ENCODE data around the gene KRTAP24-1. TPM values are rescaled to one million over a fixed set of nuclear protein-coding genes. Genes with fewer than 3 reads are reported as not detected.

Gene KRTAP24-1, protein sequence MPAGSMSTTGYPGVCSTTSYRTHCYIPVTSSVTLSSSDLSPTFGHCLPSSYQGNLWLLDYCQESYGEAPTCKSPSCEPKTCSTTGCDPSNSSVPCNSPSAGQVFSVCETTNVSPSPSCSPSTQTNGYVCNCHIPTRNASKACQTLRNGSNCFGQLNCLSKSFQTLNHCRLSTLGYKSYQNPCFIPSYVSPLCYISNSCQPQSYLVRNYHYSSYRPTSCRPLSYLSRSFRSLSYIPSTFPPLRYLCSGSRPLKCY
- not detected in 5 replicates for total RNA-seq (2022; extraction: Qiagen RNA extraction; ENCODE audit: low read depth)

GRCh38 chr21:30282850-30283249 is at the start of gene KRTAP24-1:
TSS of gene KRTAP24-1 (minus strand) at chr21:30282950. CDS start at chr21:30282932, 18 bp downstream.

DNA sequence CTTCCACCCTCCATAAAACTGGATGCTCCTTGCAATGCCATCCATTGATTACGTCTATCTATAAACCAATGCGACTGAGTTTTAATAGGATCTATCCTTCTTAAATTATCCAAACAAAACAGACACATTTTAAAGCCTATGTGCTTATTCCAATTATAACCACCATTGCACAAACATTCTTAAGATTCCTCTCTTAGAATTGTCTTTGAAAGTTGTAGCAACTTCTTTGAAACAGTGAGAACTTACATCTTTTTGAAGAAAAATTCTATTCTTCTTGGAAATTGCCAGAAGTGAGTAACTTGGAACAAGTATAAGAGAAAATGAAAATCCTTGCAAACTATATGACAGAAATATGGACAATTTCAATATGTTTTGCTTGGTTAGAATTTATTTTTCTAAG is 37.5 kb upstream of the KRTAP24-1 start, which contains the start of gene KRTAP26-1:
Gene KRTAP26-1, minus strand, starts transcription at position 101 of the 400 bp plus-strand sequence. CDS start 280 bp downstream, outside the sequence.

GRCh38 chr21:30289215-30289614 is 6.5 kb upstream of the KRTAP24-1 start, which contains the start of gene KRTAP25-1:
TSS of gene KRTAP25-1 (minus strand) at chr21:30289514. CDS start at chr21:30289490, 24 bp downstream.

Other genes starting within 250 kb of the KRTAP24-1 start
- gene CLDN17, start 116.1 kb downstream of the KRTAP24-1 start, total RNA-seq (2022; extraction: Qiagen RNA extraction; ENCODE audit: low read depth): not detected in 5 replicates
- not detected in 5 replicates for gene CLDN8, start 66.9 kb downstream of the KRTAP24-1 start, total RNA-seq (2022; extraction: Qiagen RNA extraction; ENCODE audit: low read depth)
- not detected in 5 replicates for gene KRTAP25-1, start 6.6 kb upstream of the KRTAP24-1 start, total RNA-seq (2022; extraction: Qiagen RNA extraction; ENCODE audit: low read depth)
- gene KRTAP26-1, start 37.4 kb upstream of the KRTAP24-1 start, total RNA-seq (2022; extraction: Qiagen RNA extraction; ENCODE audit: low read depth): not detected in 5 replicates
- not detected in 5 replicates for gene KRTAP27-1, start 54.7 kb upstream of the KRTAP24-1 start, total RNA-seq (2022; extraction: Qiagen RNA extraction; ENCODE audit: low read depth)
- not detected in 5 replicates for gene KRTAP23-1, start 65.7 kb upstream of the KRTAP24-1 start, total RNA-seq (2022; extraction: Qiagen RNA extraction; ENCODE audit: low read depth)
- not detected in 5 replicates for gene KRTAP13-2, start 89.3 kb upstream of the KRTAP24-1 start, total RNA-seq (2022; extraction: Qiagen RNA extraction; ENCODE audit: low read depth)
- not detected in 5 replicates for gene KRTAP13-1, start 113.1 kb upstream of the KRTAP24-1 start, total RNA-seq (2022; extraction: Qiagen RNA extraction; ENCODE audit: low read depth)
- gene KRTAP13-3, start 143.0 kb upstream of the KRTAP24-1 start, total RNA-seq (2022; extraction: Qiagen RNA extraction; ENCODE audit: low read depth): not detected in 5 replicates
- not detected in 5 replicates for gene KRTAP13-4, start 147.3 kb upstream of the KRTAP24-1 start, total RNA-seq (2022; extraction: Qiagen RNA extraction; ENCODE audit: low read depth)
- gene KRTAP15-1, start 157.3 kb upstream of the KRTAP24-1 start, total RNA-seq (2022; extraction: Qiagen RNA extraction; ENCODE audit: low read depth): not detected in 5 replicates
- gene KRTAP19-1, start 197.4 kb upstream of the KRTAP24-1 start, total RNA-seq (2022; extraction: Qiagen RNA extraction; ENCODE audit: low read depth): not detected in 5 replicates
- gene KRTAP19-2, start 204.5 kb upstream of the KRTAP24-1 start, total RNA-seq (2022; extraction: Qiagen RNA extraction; ENCODE audit: low read depth): not detected in 5 replicates
- gene KRTAP19-3, start 209.1 kb upstream of the KRTAP24-1 start, total RNA-seq (2022; extraction: Qiagen RNA extraction; ENCODE audit: low read depth): not detected in 5 replicates
- gene KRTAP19-4, start 214.2 kb upstream of the KRTAP24-1 start, total RNA-seq (2022; extraction: Qiagen RNA extraction; ENCODE audit: low read depth): not detected in 5 replicates
- gene KRTAP19-5, start 219.2 kb upstream of the KRTAP24-1 start, total RNA-seq (2022; extraction: Qiagen RNA extraction; ENCODE audit: low read depth): not detected in 5 replicates

Data from A549 treated with GW870086 at 1 μM for 4 hours (cell line).